Activated CD4-positive, alpha-beta T cell treated with anti-CD3 and anti-CD28 coated beads, Interleukin-2, amount 50 U/mL, for 16 hours (primary cell): ENCODE measurements around the gene ACOT9.
"Not testable (repeated sequence)": the region's sequence is repeated elsewhere in the genome, so short reads cannot be mapped to it uniquely, and the experiment has no call there.

Experiments
- DNase-seq: peaks from one replicate; pipeline ENCODE4 v3.0.0-alpha.2; 2020

The ACOT9 gene, protein sequence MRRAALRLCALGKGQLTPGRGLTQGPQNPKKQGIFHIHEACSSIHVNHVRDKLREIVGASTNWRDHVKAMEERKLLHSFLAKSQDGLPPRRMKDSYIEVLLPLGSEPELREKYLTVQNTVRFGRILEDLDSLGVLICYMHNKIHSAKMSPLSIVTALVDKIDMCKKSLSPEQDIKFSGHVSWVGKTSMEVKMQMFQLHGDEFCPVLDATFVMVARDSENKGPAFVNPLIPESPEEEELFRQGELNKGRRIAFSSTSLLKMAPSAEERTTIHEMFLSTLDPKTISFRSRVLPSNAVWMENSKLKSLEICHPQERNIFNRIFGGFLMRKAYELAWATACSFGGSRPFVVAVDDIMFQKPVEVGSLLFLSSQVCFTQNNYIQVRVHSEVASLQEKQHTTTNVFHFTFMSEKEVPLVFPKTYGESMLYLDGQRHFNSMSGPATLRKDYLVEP

GRCh38 chrX:23742697-23743622 is at the start of gene ACOT9:
ACOT9 (minus strand) TSS chrX:23743276; CDS start chrX:23743144, 132 bp downstream.
- DNase-seq, result peak; percentile 84

DNA sequence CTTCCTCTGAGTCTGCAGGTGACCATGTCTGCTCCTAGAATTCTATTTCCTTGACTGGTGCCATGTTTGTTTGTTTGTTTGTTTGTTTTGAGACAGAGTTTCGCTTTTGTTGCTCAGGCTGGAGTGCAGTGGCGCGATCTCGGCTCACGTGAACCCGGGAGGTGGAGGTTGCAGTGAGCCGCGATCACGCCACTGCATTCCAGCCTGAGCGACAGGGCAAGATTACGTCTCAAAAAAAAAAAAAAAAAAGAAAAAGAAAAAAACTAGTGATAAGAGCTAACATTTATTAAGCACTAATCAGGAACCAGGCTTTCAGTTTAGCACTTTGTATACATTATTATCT is 47.0 kb upstream of the ACOT9 start:
- no peak for DNase-seq

DNA sequence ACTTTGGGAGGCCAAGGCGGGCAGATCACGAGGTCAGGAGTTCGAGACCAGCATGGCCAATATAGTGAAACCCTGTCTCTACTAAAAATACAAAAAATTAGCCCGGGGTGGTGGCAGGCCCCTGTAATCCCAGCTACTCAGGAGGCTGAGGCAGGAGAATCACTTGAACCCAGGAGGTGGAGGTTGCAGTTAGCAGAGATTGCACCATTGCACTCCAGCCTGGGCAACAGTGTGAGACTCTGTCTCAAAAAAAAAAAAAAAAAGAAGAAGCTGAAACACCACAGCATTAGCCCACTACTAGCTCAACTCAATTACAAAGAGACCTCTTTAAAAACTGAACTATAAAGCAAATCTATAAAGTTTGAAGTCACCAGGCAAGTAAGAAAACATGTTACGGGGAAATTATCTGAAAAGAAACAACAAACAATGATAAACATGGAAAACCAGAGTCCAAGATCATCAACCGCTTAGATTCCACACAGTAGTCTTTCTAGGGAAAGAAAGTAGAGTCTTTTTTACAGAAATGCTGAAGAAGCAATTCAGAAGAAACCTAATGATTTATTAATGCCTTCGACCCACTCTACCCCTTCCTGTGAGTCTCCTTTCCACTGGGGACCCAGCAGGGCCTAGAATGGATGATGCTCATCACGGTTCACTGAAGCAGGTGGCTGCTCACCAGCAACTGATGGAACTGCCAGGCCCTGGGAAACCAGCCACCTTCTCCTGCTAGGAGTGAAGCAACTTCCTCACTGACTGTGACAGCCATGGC is 46.5 kb upstream of the ACOT9 start:
- no peak for DNase-seq

DNA sequence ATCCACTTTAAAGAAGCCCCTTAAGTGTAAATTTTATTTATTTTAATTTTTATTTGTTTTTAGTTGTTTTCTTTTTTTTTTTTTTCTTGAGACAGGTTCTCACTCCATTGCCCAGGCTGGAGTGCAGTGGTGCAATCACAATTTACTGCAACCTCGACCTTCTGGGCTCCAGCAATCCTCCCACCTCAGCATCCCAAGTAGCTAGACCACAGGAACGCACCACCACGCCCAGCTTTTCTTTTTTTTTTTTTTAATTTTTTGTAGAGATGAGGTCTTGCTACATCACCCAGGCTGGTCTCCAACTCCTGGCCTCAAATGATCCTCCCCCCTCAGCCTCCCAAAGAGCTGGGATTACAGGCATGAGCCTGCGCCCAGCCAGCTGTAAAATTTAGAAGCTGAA is 45.9 kb upstream of the ACOT9 start:
- no peak for DNase-seq

DNA sequence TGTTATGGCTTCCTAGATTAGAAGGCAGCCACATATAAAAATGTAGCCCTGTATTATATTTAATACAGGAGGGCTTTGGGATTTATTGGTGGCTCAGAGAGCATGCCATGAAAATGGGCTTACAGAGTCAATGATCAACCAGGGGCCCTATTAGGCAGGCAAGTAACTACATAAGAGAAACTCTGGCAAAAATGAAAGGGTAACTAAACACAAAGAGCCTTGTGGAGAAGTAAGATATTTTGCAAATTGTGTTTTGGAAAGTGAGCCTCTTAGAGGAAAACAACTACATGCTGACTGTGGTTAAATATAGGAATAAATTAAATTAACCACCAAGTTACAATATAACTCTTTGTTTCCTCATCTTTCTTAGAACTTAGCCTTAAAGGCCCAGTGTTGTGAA is 45.4 kb upstream of the ACOT9 start:
- no peak for DNase-seq

DNA sequence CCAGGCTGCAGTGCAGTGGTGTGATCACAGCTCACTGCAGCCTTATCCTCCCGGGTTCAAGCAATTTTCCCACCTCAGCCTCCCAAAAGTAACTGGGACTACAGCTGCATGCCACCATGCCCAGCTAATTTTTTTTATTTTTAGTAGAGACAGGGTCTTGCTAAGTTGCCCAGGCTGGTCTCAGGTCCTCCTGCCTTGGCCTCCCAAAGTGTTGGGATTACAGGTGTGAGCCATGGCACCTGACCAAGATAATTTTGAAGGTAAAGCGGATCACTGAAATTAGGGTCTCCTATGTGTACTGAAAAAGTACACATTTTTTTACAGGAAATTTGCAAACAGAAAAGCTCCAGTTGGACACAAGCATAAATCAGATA is 44.7 kb upstream of the ACOT9 start:
- no peak for DNase-seq

- no peak for DNase-seq
Observed at GRCh38 chrX:23786268-23786815, 43.3 kb upstream of the ACOT9 start.

DNA sequence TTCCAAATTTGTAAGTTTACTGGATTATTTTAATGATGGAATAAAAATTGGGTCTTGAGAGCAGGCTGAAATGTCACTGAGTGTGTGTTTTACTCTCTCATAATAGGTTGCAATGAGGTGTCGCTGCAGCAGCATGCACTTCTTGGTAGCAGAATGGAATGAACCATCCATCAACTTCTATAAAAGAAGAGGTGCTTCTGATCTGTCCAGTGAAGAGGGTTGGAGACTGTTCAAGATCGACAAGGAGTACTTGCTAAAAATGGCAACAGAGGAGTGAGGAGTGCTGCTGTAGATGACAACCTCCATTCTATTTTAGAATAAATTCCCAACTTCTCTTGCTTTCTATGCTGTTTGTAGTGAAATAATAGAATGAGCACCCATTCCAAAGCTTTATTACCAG is 42.5 kb upstream of the ACOT9 start:
- no peak for DNase-seq

DNA sequence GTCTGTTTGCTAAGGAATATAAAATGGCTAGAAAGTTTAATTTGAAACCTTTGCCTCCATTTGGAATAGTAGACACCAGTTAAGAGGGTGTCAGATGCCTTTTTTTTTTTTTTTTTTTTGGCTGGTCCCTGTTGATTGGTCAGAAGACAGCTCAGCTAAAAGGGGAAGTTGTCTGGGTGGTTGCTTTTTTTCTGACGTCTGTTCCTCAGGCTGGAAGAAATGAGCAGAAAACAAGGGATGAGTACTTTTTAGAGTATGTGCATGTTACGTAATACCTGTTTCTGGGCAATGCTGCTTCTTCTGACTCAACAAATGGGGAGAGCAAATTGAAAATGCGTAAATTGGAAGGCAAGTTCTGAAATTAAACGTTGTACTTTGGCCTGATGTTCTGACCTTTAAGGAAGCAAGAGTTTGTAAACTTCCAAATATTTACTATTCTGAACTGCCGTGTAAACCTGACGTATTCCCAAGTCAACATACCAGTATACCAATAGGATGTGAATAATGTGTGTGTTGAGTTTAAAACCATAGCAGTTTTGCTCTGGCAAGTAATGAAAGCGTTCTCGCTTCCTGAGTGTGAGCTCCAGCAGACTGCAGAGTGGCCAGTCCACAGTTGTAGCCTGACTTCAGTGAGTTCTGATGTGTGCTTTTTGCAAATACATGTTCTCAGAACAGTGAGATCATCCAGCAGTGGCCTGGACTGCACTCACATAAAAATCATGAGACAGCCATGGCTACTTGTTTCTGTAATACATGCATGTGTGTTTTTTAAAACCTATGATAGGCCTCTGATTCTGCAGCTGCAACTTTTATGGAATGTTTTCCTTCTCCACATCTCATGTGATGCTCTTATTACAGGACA is 41.6 kb upstream of the ACOT9 start:
- peak; percentile 36 for DNase-seq

- DNase-seq, result no peak
Observed at GRCh38 chrX:23783589-23784469, 40.8 kb upstream of the ACOT9 start.

DNA sequence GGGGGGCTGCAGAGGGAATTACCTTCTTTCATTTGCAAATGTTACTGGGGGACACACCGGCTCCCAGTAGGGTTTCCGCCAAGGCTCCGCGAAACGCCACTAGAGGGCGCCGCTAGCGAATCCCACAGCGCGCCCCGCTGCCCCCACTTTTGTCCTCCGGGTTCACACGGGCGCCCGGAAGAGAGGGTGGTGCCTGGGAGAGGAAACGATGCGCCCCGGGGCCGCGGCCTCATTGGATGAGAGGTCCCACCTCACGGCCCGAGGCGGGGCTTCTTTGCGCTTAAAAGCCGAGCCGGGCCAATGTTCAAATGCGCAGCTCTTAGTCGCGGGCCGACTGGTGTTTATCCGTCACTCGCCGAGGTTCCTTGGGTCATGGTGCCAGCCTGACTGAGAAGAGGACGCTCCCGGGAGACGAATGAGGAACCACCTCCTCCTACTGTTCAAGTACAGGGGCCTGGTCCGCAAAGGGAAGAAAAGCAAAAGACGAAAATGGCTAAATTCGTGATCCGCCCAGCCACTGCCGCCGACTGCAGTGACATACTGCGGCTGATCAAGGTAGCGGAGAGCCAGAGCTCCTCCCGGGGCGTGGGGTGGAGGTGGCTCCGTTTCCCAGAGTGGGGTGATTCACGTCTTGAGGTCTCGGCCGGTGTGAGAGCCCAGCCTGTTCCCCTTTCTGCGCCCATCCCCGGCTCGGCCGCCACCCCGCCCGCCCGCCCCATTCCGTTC is 40.0 kb upstream of the ACOT9 start, which contains the start of gene SAT1:
TSS of gene SAT1 (plus strand) at position 311 of the 726 bp plus-strand sequence. CDS start at position 490, 179 bp downstream.
- peak; percentile 95 for DNase-seq

GRCh38 chrX:23782455-23782854 is 39.4 kb upstream of the ACOT9 start:
- no peak for DNase-seq

GRCh38 chrX:23779025-23779424 is 35.9 kb upstream of the ACOT9 start:
- no peak for DNase-seq

GRCh38 chrX:23776363-23776762 is 33.3 kb upstream of the ACOT9 start:
- no peak for DNase-seq

DNA sequence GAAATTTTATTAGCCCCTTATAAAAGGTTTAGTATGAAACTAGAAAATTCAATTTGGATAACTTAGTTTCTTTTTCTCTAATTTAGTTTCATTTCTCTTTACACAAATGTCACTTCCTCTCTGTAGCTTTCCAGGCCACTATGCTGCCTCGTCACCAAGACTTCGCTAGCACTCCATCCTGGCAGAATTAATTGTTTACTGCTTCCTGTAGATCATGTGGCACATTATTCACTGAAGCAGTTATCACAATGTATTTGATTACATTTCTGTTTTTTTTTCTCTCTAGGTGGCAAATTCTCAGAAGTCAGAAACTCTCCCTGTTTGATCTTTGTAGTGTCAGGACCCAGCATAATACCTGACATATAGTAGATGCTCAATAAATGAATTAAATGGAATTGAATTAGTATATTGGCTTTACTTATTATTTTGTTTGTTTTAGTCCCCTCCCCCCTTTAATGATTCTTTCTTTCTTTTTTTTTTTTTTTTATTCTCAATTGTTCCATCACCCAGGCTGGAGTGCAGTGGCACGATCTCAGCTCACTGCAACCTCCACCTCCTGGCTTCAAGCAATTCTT is 30.6 kb upstream of the ACOT9 start:
- DNase-seq, result peak; percentile 47

GRCh38 chrX:23771086-23771485 is 28.0 kb upstream of the ACOT9 start:
- DNase-seq, result not testable (repeated sequence)

DNA sequence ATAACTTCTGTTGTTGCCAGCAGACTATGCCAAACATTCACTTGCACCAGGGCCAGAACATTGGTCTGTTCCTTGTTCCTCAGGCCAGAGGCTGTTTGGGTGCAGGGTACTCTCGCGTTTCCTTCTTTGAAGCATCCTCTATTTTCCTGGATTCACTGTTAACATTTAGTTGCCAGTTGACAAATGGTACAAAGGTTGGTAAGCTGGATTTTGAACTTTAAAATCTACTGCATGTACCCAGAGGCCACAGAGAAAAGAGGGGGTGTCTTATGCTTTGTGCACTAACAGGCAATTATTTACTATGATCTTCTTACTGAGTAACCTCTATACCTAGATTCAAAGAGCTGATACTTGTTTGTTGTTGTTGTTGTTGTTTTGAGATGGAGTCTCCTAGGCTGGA is 27.1 kb upstream of the ACOT9 start:
- no peak for DNase-seq

- DNase-seq, result no peak
Observed at GRCh38 chrX:23766650-23767551, 23.8 kb upstream of the ACOT9 start.
